MM.1S (cell line): Measurements from ENCODE around the gene NBAS.

Source experiments
- DNase-seq: peaks from one replicate; pipeline ENCODE4 v3.0.0-alpha.2; 2015
- H2AFZ ChIP-seq: fragments of 300-600 bp; sonication (generic); 2 replicates; pipeline ENCODE4 v1.6.0; 2016; ENCODE audit warnings: antibody characterized with exemption, low read length
- H3F3A ChIP-seq: fragments of 300-600 bp; sonication (generic); 2 replicates; pipeline ENCODE4 v1.6.1; 2016; ENCODE audit warnings: mild to moderate bottlenecking, antibody characterized with exemption, low read length, moderate library complexity, mixed read lengths; ENCODE audit not compliant: insufficient read depth
- H3K27ac ChIP-seq: fragments of 300-600 bp; sonication (generic); 2 replicates; pipeline ENCODE4 v1.5.1; 2016; ENCODE audit warnings: mild to moderate bottlenecking, low read length
- H3K27me3 ChIP-seq: fragments of 300-600 bp; sonication (generic); replicated peaks from 2 replicates; pipeline ENCODE4 v1.6.0; 2016; ENCODE audit warnings: low read length; ENCODE audit not compliant: insufficient read depth
- H3K36me3 ChIP-seq: fragments of 300-600 bp; sonication (generic); replicated peaks from 2 replicates; pipeline ENCODE4 v1.6.1; 2016; ENCODE audit warnings: mild to moderate bottlenecking, low read length, mixed read lengths; ENCODE audit not compliant: insufficient read depth
- H3K4me1 ChIP-seq: fragments of 300-600 bp; sonication (generic); 2 replicates; pipeline ENCODE4 v1.6.1; 2016; ENCODE audit warnings: low read length, mixed read lengths
- H3K4me2 ChIP-seq: fragments of 300-600 bp; sonication (generic); 2 replicates; pipeline ENCODE4 v1.6.0; 2016; ENCODE audit warnings: low read depth, low read length
- H3K4me3 ChIP-seq: fragments of 300-600 bp; sonication (generic); 2 replicates; pipeline ENCODE4 v1.5.1; 2016; ENCODE audit warnings: low read length, mixed read lengths
- H3K79me2 ChIP-seq: fragments of 300-600 bp; sonication (generic); 2 replicates; pipeline ENCODE4 v1.6.1; 2016; ENCODE audit warnings: mixed run types, low read length, mixed read lengths
- H3K9ac ChIP-seq: fragments of 300-600 bp; sonication (generic); 2 replicates; pipeline ENCODE4 v1.6.1; 2016; ENCODE audit warnings: low read length, mixed read lengths
- H3K9me2 ChIP-seq: fragments of 300-600 bp; sonication (generic); replicated peaks from 2 replicates; pipeline ENCODE4 v1.6.1; 2016; ENCODE audit warnings: mild to moderate bottlenecking, low read length, mixed read lengths; ENCODE audit not compliant: insufficient read depth
- H3K9me3 ChIP-seq: fragments of 300-600 bp; sonication (generic); replicated peaks from 2 replicates; pipeline ENCODE4 v1.6.1; 2016; ENCODE audit warnings: mild to moderate bottlenecking, low read length, mixed read lengths; ENCODE audit not compliant: insufficient read depth
- H4K20me1 ChIP-seq: fragments of 300-600 bp; sonication (generic); 2 replicates; pipeline ENCODE4 v1.6.1; 2016; ENCODE audit warnings: mild to moderate bottlenecking, low read length, moderate library complexity, mixed read lengths; ENCODE audit not compliant: insufficient read depth
- CTCF ChIP-seq: fragments of 300-600 bp; sonication (generic); IDR thresholded peaks from 2 replicates; pipeline ENCODE4 v1.5.1; 2016; ENCODE audit warnings: antibody characterized with exemption, low read length, mixed read lengths
- EZH2 ChIP-seq: fragments of 300-600 bp; sonication (generic); optimal IDR thresholded peaks from 2 replicates; pipeline ENCODE3; 2017; ENCODE audit warnings: low read depth, mild to moderate bottlenecking, antibody characterized with exemption, low read length, mixed read lengths
- EZH2phosphoT487 ChIP-seq: fragments of 300-600 bp; sonication (generic); IDR thresholded peaks from 2 replicates; pipeline ENCODE4 v1.6.1; 2018; ENCODE audit warnings: antibody characterized with exemption, low read length

The NBAS gene

GRCh38 chr2:15460112-15460620 lies 101.0 kb downstream of the NBAS start:
- no peak overlapping the region for H3K4me2 ChIP-seq
- no peaks in the 10 kb centered on the region for H3K27me3 ChIP-seq
- H3K9ac ChIP-seq: no peak overlapping the region
- no peaks in the 10 kb centered on the region for H3K4me1 ChIP-seq
- H3K36me3 ChIP-seq: no peaks in the 10 kb centered on the region; the same call in 1 of the 2 replicates
- no peak for TF ChIP-seq CTCF
- no peak for TF ChIP-seq EZH2
- TF ChIP-seq EZH2phosphoT487: no peak
- no peak overlapping the region for H3K27ac ChIP-seq
- H2AFZ ChIP-seq: no peak overlapping the region
- no peak overlapping the region for H3K4me3 ChIP-seq
- no peaks in the 10 kb centered on the region for H3K9me2 ChIP-seq
- H3K9me3 ChIP-seq: no peaks in the 10 kb centered on the region
- no peaks in the 10 kb centered on the region for H4K20me1 ChIP-seq
- no peaks in the 10 kb centered on the region for H3F3A ChIP-seq
- no peak for DNase-seq
- no peaks in the 10 kb centered on the region for H3K79me2 ChIP-seq

GRCh38 chr2:15458277-15458676 lies 102.9 kb downstream of the NBAS start:
- Histone ChIP-seq H3K36me3 (no peaks in the 10 kb centered on the region; the same call in 1 of the 2 replicates), H2AFZ (no peak overlapping the region)

GRCh38 chr2:15457868-15458267 lies 103.3 kb downstream of the NBAS start:
- Histone ChIP-seq H3K9me3 (no peaks in the 10 kb centered on the region), H3K79me2 (no peaks in the 10 kb centered on the region), H3K4me1 (no peaks in the 10 kb centered on the region), H3K9me2 (no peaks in the 10 kb centered on the region), H3F3A (no peaks in the 10 kb centered on the region), H3K36me3 (no peaks in the 10 kb centered on the region; the same call in 1 of the 2 replicates), H4K20me1 (no peaks in the 10 kb centered on the region), H3K27ac (no peak overlapping the region), H2AFZ (no peak overlapping the region), H3K9ac (no peak overlapping the region), H3K4me2 (no peak overlapping the region), H3K27me3 (no peaks in the 10 kb centered on the region), H3K4me3 (no peak overlapping the region)
- TF ChIP-seq EZH2 (no peak), EZH2phosphoT487 (no peak), CTCF (no peak)
- no peak for DNase-seq

More at GRCh38 chr2:15458277-15458676, 102.9 kb downstream of the NBAS start:
- no peak overlapping the region for H3K4me3 ChIP-seq
- no peak for DNase-seq
- H3K4me2 ChIP-seq: no peak overlapping the region
- H3K9ac ChIP-seq: no peak overlapping the region
- no peaks in the 10 kb centered on the region for H3K9me2 ChIP-seq
- no peaks in the 10 kb centered on the region for H3K79me2 ChIP-seq
- H3K4me1 ChIP-seq: no peaks in the 10 kb centered on the region
- no peaks in the 10 kb centered on the region for H3K9me3 ChIP-seq
- no peaks in the 10 kb centered on the region for H3F3A ChIP-seq
- H3K27ac ChIP-seq: no peak overlapping the region
- TF ChIP-seq EZH2phosphoT487: no peak
- TF ChIP-seq CTCF: no peak
- no peak for TF ChIP-seq EZH2
- no peaks in the 10 kb centered on the region for H4K20me1 ChIP-seq
- no peaks in the 10 kb centered on the region for H3K27me3 ChIP-seq
